H1 (cell line): ENCODE data around the gene GCNT1. TPM values are rescaled to one million over a fixed set of nuclear protein-coding genes. Genes with fewer than 3 reads are reported as not detected.

Experiments
- CTCF ChIA-PET: fragments of 300-600 bp; sonication (Branson Sonifier 250); formaldehyde crosslinking; loops from one replicate; lab custom pipeline; 2021; ENCODE audit not compliant: partially characterized antibody; lab: Charles Lee
- POLR2A ChIA-PET: fragments of 300-600 bp; sonication (Branson Sonifier 250); formaldehyde crosslinking; loops from one replicate; lab custom pipeline; 2021; ENCODE audit warnings: inconsistent platforms; ENCODE audit not compliant: partially characterized antibody; lab: Charles Lee
- DNase-seq, 2 experiments: peaks; one replicate each; pipeline versions ENCODE4 v3.0.0 to v3.0.0-alpha.2; 2010 to 2022; ENCODE audit warnings: low spot score in 2 of 2, low read depth in 1 of 2, mixed read lengths in 1 of 2
- FAIRE-seq: peaks from 2 replicates; lab custom pipeline; 2011; peaks lifted over from hg19 to GRCh38; lab: Jason Lieb, UNC
- H2AFZ ChIP-seq: 2 replicates; pipeline ENCODE4 v1.8.1; 2012; ENCODE audit warnings: low read length, inconsistent platforms
- H2AK5ac ChIP-seq: 2 replicates; pipeline ENCODE4 v1.6.1; 2013; ENCODE audit warnings: low read depth, low read length
- H2BK120ac ChIP-seq: replicated peaks from 2 replicates; pipeline ENCODE3; 2013; ENCODE audit warnings: low read depth, low read length, inconsistent platforms
- H2BK12ac ChIP-seq: 2 replicates; pipeline ENCODE4 v1.6.1; 2013; ENCODE audit warnings: low read depth, low read length
- H2BK15ac ChIP-seq: 2 replicates; pipeline ENCODE4 v1.6.1; 2013; ENCODE audit warnings: low read length
- H2BK20ac ChIP-seq: 2 replicates; pipeline ENCODE4 v1.6.1; 2013; ENCODE audit warnings: low read length
- H2BK5ac ChIP-seq: 2 replicates; pipeline ENCODE4 v1.6.1; 2013; ENCODE audit warnings: low read depth, low read length
- H3K14ac ChIP-seq: 2 replicates; pipeline ENCODE4 v1.6.1; 2013; ENCODE audit warnings: inconsistent platforms; ENCODE audit not compliant: insufficient read length
- H3K18ac ChIP-seq: 2 replicates; pipeline ENCODE4 v1.6.1; 2013; ENCODE audit warnings: low read length; ENCODE audit errors: extremely low read depth
- H3K23ac ChIP-seq: 2 replicates; pipeline ENCODE4 v1.6.1; 2013; ENCODE audit warnings: inconsistent platforms; ENCODE audit not compliant: insufficient read length
- H3K23me2 ChIP-seq: 2 replicates; pipeline ENCODE4 v1.6.1; 2013; ENCODE audit warnings: low read depth, low read length
- H3K27ac ChIP-seq: 2 replicates; pipeline ENCODE4 v1.6.1; 2011; ENCODE audit warnings: low read depth, low read length, inconsistent platforms
- H3K27me3 ChIP-seq, 4 experiments: replicated peaks in 1 of 4; 1 replicate in 1 of 4; 2 replicates in 3 of 4; pipeline versions ENCODE4 v1.6.1 to v1.8.1; 2011 to 2013; ENCODE audit warnings: low read length in 3 of 4, mild to moderate bottlenecking in 3 of 4, inconsistent platforms in 2 of 4, mixed read lengths in 2 of 4, moderate library complexity in 1 of 4; ENCODE audit not compliant: control insufficient read depth in 3 of 4, insufficient read depth in 3 of 4; ENCODE audit errors: extremely low read depth in 1 of 4
- H3K36me3 ChIP-seq, 4 experiments: 2 replicates each; pipeline versions ENCODE4 v1.6.1 to v1.8.1; 2011 to 2013; ENCODE audit warnings: mild to moderate bottlenecking in 4 of 4, low read length in 3 of 4, moderate library complexity in 2 of 4, control low read depth in 1 of 4, inconsistent platforms in 1 of 4; ENCODE audit not compliant: insufficient read depth in 4 of 4, control insufficient read depth in 2 of 4
- H3K4ac ChIP-seq: replicated peaks from 2 replicates; pipeline ENCODE3; 2013; ENCODE audit warnings: low read length, low read depth, mixed read lengths, inconsistent platforms; ENCODE audit not compliant: insufficient read length
- H3K4me1 ChIP-seq, 4 experiments: replicated peaks in 1 of 4; 1 replicate in 1 of 4; 2 replicates in 3 of 4; pipeline versions ENCODE4 v1.6.1 to v1.8.1; 2011 to 2013; ENCODE audit warnings: low read length in 3 of 4, inconsistent platforms in 2 of 4, mixed read lengths in 1 of 4; ENCODE audit not compliant: insufficient read depth in 4 of 4, control insufficient read depth in 3 of 4
- H3K4me2 ChIP-seq, 2 experiments: 2 replicates each; pipeline versions ENCODE4 v1.6.1 to v1.8.1; 2011 to 2013; ENCODE audit warnings: low read depth in 2 of 2, low read length in 2 of 2, control low read depth in 1 of 2, inconsistent platforms in 1 of 2, mild to moderate bottlenecking in 1 of 2; ENCODE audit not compliant: insufficient read depth in 1 of 2
- H3K4me3 ChIP-seq, 4 experiments: fragments of 200-600, 300-600 bp in 1 of 4; sonication (generic), shearing (Covaris generic), sonication (Bioruptor Twin) in 1 of 4; 2 replicates each; pipeline versions ENCODE4 v1.5.1 to v1.8.1; 2011 to 2016; ENCODE audit warnings: low read length in 4 of 4, low read depth in 3 of 4, control low read depth in 2 of 4, inconsistent platforms in 2 of 4, mild to moderate bottlenecking in 2 of 4, mixed read lengths in 1 of 4, moderate library complexity in 1 of 4; ENCODE audit not compliant: insufficient read depth in 2 of 4; ENCODE audit errors: extremely low read depth in 1 of 4
- H3K56ac ChIP-seq: replicated peaks from 2 replicates; pipeline ENCODE3; 2013; ENCODE audit warnings: low read depth, mild to moderate bottlenecking, mixed read lengths, low read length, inconsistent platforms; ENCODE audit not compliant: insufficient read length
- H3K79me1 ChIP-seq: 2 replicates; pipeline ENCODE4 v1.6.1; 2013; ENCODE audit warnings: low read depth, low read length, control low read depth
- H3K79me2 ChIP-seq, 2 experiments: 2 replicates each; pipeline versions ENCODE4 v1.6.1 to v1.8.1; 2012 to 2013; ENCODE audit warnings: low read length in 2 of 2, mild to moderate bottlenecking in 2 of 2, inconsistent platforms in 1 of 2; ENCODE audit not compliant: insufficient read depth in 2 of 2, control insufficient read depth in 1 of 2
- H3K9ac ChIP-seq, 4 experiments: replicated peaks in 1 of 4; 1 replicate in 1 of 4; 2 replicates in 3 of 4; pipeline versions ENCODE4 v1.6.1 to v1.8.1; 2011 to 2013; ENCODE audit warnings: low read depth in 3 of 4, low read length in 3 of 4, control low read depth in 2 of 4, mild to moderate bottlenecking in 2 of 4, moderate library complexity in 2 of 4, inconsistent platforms in 1 of 4; ENCODE audit errors: extremely low read depth in 1 of 4
- H3K9me3 ChIP-seq, 2 experiments: 2 replicates each; pipeline versions ENCODE4 v1.6.1 to v1.8.1; 2012 to 2013; ENCODE audit warnings: mild to moderate bottlenecking in 2 of 2, moderate library complexity in 2 of 2, control low read depth in 1 of 2, inconsistent platforms in 1 of 2, low read depth in 1 of 2, low read length in 1 of 2, mixed read lengths in 1 of 2; ENCODE audit not compliant: insufficient read depth in 2 of 2
- H4K20me1 ChIP-seq, 2 experiments: replicated peaks in 1 of 2; 2 replicates each; pipeline versions ENCODE3 to v1.8.1; 2011 to 2013; ENCODE audit warnings: inconsistent platforms in 2 of 2, low read length in 2 of 2, mild to moderate bottlenecking in 1 of 2; ENCODE audit not compliant: insufficient read depth in 2 of 2, control insufficient read depth in 1 of 2
- H4K5ac ChIP-seq: 2 replicates; pipeline ENCODE4 v1.6.1; 2013; ENCODE audit warnings: low read length, low read depth, mixed read lengths, inconsistent platforms; ENCODE audit not compliant: insufficient read length
- H4K8ac ChIP-seq: 2 replicates; pipeline ENCODE4 v1.8.0; 2013; ENCODE audit warnings: mild to moderate bottlenecking, moderate library complexity, low read length, inconsistent platforms; ENCODE audit not compliant: insufficient read depth; ENCODE audit errors: extremely low read depth
- H4K91ac ChIP-seq: replicated peaks from 2 replicates; pipeline ENCODE3; 2013; ENCODE audit warnings: low read length, mixed read lengths, inconsistent platforms; ENCODE audit not compliant: insufficient read length
- EP300 ChIP-seq, 2 experiments: IDR thresholded peaks; 1 replicate in 1 of 2; 2 replicates in 1 of 2; pipeline ENCODE4 v1.6.1; 2011 to 2012; ENCODE audit warnings: low read depth in 2 of 2, low read length in 2 of 2, mild to moderate bottlenecking in 2 of 2, borderline replicate concordance in 1 of 2, inconsistent platforms in 1 of 2, moderate library complexity in 1 of 2
- EZH2 ChIP-seq: fragments of 200-600 bp; sonication (generic); IDR thresholded peaks from 2 replicates; pipeline ENCODE4 v1.7.1; 2012; ENCODE audit warnings: low read depth, mild to moderate bottlenecking, moderate library complexity, low read length, inconsistent platforms; ENCODE audit not compliant: severe bottlenecking
- KDM1A ChIP-seq: fragments of 200-600, 300-600 bp; sonication (generic); IDR thresholded peaks from 2 replicates; pipeline ENCODE4 v1.7.1; 2016; ENCODE audit warnings: mild to moderate bottlenecking, low read length, borderline replicate concordance
- NRF1 ChIP-seq: IDR thresholded peaks from 2 replicates; pipeline ENCODE4 v1.6.1; 2011; ENCODE audit warnings: mild to moderate bottlenecking, low read depth, low read length, improper control_type of control experiment
- SP1 ChIP-seq: IDR thresholded peaks from 2 replicates; pipeline ENCODE4 v1.6.1; 2011; ENCODE audit warnings: low read depth, low read length
- SP2 ChIP-seq: IDR thresholded peaks from 2 replicates; pipeline ENCODE4 v1.6.1; 2012; ENCODE audit warnings: mild to moderate bottlenecking, low read length, inconsistent platforms
- TCF12 ChIP-seq: IDR thresholded peaks from 2 replicates; pipeline ENCODE4 v1.6.1; 2011; ENCODE audit warnings: low read depth, mild to moderate bottlenecking, low read length
- WGBS, 2 experiments: shearing (Covaris generic) in 1 of 2; methylation state at CpG; one replicate each; pipeline versions ENCODE4 v1.1.6 to v1.1.7; 2013 to 2015; ENCODE audit warnings: low lambda C conversion rate in 2 of 2, mixed read lengths in 2 of 2, inconsistent platforms in 1 of 2, low coverage in 1 of 2, missing lambda C conversion rate in 1 of 2; ENCODE audit not compliant: insufficient replicate concordance in 2 of 2, insufficient coverage in 1 of 2, insufficient read length in 1 of 2; ENCODE audit errors: extremely low coverage in 1 of 2, missing lambda C conversion rate in 1 of 2; 5-methylcytosine and 5-hydroxymethylcytosine counted together
- polyA plus RNA-seq, 7 experiments: library from polyadenylated mRNA; depleted of rRNA in 3 of 7; stranded (reverse) in 5 of 7; unstranded in 2 of 7; fragments of >200 nt in 5 of 7; fragments of 200-250 nt in 2 of 7; gene quantifications; 1 replicate in 5 of 7; 2 replicates in 1 of 7; 4 replicates in 1 of 7; pipeline versions ENCODE4 v1.2.1 to v1.2.3, GENCODE V29; 2011 to 2013; ENCODE audit warnings: missing spikeins in 2 of 7, mixed read lengths in 2 of 7
- total RNA-seq: library from RNA; stranded (reverse); fragmentation: NEBNext Ultra II Directional; extraction: Animal tissue kit (Norgen Biotek cat#: 25700); gene quantifications from 2 replicates; pipeline ENCODE4 v1.2.1, GENCODE V29; 2021

Gene GCNT1
- total and polyA plus RNA-seq, 2 of the 8 experiments (the other 6 are each of a cell fraction or from before 2014, with no cell fraction given) = 13.0 to 16.5 TPM

DNA sequence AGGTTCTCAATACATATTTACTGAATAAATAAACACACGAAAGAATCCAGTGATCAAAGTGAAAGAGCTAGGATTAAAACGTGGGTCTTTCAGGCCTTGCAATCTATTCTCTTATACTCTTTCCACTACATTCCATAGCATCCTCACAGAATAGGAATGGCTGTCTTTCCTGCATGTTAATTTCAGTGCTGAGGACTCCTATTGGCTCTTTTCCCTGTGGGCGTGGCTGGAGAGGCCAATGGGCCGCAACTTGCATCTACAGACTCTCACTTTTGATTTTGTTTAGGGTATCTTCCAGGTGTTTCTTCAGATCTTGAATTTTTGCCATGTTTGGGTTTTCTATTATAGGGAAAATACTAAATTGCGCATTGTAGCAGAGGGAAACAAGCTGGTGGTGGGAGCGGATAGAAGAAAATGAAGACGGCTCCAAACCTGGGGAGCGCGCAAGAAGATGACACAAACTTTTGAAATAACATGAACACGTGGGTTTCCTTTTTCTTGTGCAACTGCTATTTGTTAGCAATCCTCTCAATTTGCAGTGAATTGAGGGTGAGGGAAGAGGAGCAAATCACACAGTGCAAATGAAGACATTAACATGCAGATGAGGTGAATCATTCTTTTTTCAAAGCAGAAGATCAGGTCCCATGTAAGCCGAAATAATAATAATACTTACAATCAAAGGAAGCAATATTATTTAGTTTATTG, 93.9 kb downstream of the GCNT1 start:
- no peaks in the 10 kb centered on the region for H3K9me3 ChIP-seq
- no peak overlapping the region for H2BK20ac ChIP-seq
- no peak overlapping the region for H3K4me3 ChIP-seq
- H4K8ac ChIP-seq = no peak overlapping the region
- no peak overlapping the region for H2BK5ac ChIP-seq
- no peak overlapping the region for H2AFZ ChIP-seq
- no peak overlapping the region for H4K5ac ChIP-seq
- no peak overlapping the region for H2BK120ac ChIP-seq
- H3K9ac ChIP-seq = no peak overlapping the region
- H3K18ac ChIP-seq = no peak overlapping the region
- H2BK15ac ChIP-seq = no peak overlapping the region
- CTCF ChIA-PET = interaction anchor here (1.0 kb wide), 1 partner anchor 111 kb away, joined by 3 read pairs; no protein-coding TSS in a partner anchor
- H3K23ac ChIP-seq = no peak overlapping the region
- H3K56ac ChIP-seq = no peak overlapping the region
- H3K4me2 ChIP-seq = no peak overlapping the region
- FAIRE-seq (peak; percentile 36), DNase-seq (no peak)
- no peak overlapping the region for H3K4ac ChIP-seq
- no peaks in the 10 kb centered on the region for H3K79me2 ChIP-seq
- H3K23me2 ChIP-seq = no peaks in the 10 kb centered on the region
- TF ChIP-seq SP2 (no peak), KDM1A (no peak), TCF12 (no peak), EZH2 (no peak), NRF1 (no peak), EP300 (IDR thresholded peaks at IDR 0.05; ENCODE audit: borderline replicate concordance in 1 of 2, low read depth in 2 of 2, low read length in 2 of 2) (no peak), SP1 (peak; percentile 58; the same call in 1 of the 2 replicates)
- H4K91ac ChIP-seq = no peak overlapping the region
- no peaks in the 10 kb centered on the region for H3K27me3 ChIP-seq
- no peaks in the 10 kb centered on the region for H3K36me3 ChIP-seq
- no peaks in the 10 kb centered on the region for H3K79me1 ChIP-seq
- no peak overlapping the region for H3K27ac ChIP-seq
- POLR2A ChIA-PET = interaction anchor here (0.7 kb wide), 1 partner anchor 40 kb away, joined by 3 read pairs; no protein-coding TSS in a partner anchor
- H3K14ac ChIP-seq = no peak overlapping the region
- H3K4me1 ChIP-seq = peaks cover 0 to 4% (median 1%) of the 10 kb centered on the region in 4 experiments; a peak in 4 of 7 replicates
- 83% methylated on average over 11 of the region's 11 CpGs; no CpG with 5 or more reads in 1 of the 2 experiments for WGBS, 2 experiments
- H2BK12ac ChIP-seq = no peak overlapping the region
- H4K20me1 ChIP-seq = no peaks in the 10 kb centered on the region
- no peak overlapping the region for H2AK5ac ChIP-seq
